HG03565 (cell line): ENCODE measurements around the gene LENG9.
"Not testable (repeated sequence)": the region's sequence is repeated elsewhere in the genome, so short reads cannot be mapped to it uniquely, and the experiment has no call there.

ENCODE experiments used
- ATAC-seq: cut with Tn5 transposase; IDR thresholded peaks from one replicate; pipeline ENCODE4 v1.9.1; 2021; ENCODE audit warnings: mild to moderate bottlenecking, moderate library complexity; ENCODE audit not compliant: unreplicated experiment

Gene LENG9

DNA sequence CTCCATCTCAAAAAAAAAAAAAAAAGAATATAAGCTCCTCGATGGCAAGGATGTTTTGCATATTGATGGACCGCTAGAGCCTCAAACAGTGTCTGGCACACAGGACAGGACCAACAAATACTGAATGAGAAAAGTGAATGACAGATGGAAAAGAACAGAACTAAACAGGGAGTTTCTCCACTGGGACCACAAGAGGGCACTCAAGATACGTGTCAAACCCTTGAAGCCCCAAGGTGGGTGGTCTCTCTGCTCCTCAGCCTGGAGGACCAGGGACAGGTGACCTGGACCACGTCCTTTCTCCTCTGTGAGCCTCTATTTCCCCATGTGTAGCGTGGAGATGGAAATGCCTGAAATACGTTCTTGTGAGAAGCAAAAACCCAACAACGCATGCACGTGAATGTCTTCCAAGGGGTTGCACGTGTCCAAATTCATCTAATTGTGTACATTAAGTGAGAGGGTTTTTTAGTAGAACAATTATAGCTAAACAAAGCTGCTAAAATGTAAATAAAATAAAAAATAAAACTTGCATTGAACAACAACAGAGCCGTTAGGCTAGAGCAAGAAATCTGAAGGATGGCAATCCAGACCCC lies 15.2 kb upstream of the LENG9 start:
- ATAC-seq, result no peak

DNA sequence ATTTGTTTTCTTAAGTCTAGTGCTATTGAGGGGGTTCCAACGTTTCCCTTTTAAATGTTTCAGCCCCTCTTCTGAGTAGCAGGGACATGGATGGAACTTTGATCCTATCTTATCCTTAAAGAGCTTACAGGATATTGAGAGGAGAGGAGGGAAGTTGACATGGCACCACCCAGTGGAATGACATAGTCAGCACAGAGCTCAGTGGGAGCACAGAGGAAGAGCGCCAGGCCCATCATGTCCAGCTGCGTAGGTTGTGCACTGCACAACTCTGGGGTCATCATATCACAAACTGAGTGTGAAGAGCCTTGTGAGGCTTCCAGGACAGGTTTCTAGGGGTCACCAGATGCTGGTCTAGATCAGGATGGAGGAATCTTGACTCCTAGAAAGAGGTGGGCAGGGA lies 14.1 kb upstream of the LENG9 start:
- no peak for ATAC-seq

DNA sequence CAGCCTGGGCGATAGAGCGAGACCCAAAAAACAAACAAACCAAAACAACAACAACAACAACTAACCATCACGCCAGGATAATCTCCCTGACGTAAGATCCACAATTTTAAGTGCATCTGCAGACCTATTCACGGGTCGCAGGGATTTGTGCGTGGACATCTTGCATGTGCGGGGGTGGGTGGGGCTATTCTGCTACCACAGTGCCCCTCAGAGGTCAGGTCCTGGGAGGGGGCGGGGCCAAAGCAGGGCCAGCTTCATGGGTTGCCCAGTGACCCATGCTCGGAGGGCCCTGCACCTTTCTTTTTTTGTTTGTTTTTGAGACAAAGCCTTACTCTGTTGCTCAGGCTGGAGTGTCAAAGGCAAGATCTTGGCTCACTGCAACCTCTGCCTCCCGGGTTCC lies 12.1 kb upstream of the LENG9 start:
- no peak for ATAC-seq

DNA sequence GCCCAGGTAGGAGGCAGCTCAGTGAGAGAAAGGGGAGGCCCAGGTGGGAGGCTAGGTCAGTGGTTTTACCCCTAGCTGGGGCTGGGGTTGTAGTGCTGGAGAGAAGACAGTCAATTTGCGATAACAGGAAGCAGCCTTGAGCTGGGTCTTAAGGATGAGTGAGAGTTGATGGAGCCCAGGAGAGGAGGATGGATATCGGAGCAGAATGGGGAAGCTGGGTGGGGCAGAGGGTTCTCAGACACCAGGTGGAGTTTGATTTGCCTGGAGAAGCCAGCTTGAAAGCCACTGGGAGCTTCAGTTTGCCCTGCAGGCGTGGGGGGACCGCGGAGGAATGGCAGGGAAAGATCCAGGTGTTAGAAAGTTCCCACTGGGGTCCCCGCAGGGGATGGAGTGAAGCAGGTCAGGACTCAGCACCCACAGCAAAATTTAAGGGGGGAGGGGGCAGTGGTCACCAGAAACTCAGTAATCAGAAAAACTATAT lies 10.4 kb upstream of the LENG9 start:
- ATAC-seq, result no peak

DNA sequence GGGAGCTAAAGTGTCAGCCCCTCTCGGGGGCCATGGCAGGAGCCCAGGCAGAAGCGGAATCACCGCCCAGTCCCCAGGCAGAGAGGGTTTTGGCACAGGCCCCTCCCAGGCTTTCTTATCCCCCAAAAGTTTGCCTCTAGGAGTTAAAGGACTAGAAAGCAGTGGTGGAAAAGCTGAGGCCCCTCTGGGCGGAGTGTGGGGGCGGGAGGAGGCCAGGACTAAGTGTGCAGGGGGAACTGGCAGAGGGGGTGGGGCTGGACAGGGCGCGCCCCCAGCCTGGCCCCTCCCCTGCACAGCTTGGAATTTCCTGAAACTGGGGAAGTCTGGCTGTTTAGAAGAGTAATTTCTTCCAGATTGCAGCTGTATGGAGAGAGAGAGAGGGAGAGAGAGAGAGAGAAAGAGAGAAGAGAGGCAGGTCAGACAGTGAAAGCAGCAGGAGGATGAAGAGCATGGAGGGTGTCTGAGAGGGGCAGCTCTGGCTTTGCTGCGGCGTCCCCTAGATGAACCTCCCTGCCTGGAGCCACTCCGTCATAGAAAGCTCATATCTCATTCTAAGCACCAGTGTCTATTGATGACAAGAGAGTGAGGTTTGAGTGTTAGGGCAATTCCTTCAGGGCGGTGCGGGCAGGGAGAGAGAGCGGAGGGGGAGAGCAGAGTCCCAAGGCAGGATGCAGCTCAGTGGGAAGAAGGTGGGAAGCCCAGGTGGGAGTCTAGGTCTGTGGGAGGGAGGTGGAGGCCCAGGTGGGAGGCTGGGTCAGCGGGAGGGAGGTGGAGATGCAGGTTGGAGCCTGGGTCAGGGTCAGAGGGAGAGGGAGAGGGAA lies 9.7 kb upstream of the LENG9 start, which contains the start of gene CDC42EP5:
TSS of gene CDC42EP5 (minus strand) at position 226 of the 821 bp plus-strand sequence. CDS start 7,749 bp downstream, outside the sequence.
- no peak for ATAC-seq

DNA sequence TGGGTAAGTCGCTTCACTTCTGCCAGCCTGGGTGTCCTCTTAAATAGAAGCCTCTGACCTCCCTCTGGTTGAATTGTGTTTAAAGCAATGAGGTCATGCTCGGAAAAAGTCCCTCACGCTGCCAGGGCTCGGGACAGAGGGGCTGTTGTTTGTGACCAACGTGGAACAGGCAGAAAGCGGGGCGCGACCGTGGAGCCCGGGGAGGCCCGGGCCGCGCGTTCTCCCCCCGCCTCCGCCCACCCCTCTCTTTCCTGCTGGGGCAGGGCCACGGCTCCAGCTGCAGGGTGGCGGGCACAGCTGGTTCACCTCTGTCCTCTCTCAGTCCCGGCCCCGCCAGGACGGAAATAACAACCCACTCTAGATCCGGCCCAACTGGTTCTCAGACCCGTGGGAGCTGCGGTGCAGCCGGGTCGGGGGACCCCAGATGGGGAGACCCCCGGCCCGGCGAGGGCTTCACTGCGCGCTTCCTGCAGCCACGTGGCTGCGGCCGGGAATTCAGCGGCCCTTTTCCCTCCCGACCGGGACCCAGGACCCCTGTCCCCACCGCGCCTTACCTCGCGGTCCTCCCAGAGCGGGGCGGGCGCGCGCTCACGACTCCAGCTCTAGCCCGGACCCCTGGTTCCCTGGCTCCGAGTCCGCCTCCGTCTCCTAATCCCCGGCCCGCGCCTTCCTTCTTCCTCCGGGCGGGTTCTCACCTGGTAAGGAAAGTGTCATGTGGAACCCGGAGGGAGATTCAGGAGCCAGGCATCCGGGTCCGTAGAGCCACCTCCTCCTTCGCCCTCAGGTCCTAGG lies 7.6 kb upstream of the LENG9 start:
- ATAC-seq, result no peak

DNA sequence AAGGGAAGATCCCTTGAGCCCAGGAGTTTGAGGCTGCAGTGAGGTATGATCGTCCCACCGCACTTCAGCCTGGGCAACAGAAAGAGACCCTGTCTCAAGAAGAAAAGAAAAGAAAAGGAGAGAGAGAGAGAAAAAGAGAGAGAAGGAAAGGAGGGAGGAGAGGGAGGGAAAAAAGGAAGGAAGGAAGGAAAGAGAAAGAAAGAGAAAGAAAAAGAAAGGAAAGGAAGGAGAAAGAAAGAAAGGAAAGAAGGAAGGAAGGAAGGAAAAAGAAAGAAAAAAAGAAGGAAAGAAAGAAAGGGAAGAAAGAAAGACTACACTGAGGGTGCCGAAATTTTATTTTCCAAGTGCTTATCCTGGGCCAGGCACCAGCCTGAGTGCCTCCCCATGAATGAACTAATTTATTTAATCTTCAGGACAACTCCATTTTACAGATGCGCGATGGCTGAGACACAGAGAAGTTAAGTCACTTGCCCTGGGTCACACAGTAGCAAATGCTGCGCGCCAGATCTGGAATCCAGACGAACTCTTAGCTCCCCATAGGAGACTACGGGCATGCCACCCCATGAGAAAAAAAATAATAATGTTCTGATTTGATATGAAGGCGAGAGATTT lies 6.8 kb upstream of the LENG9 start:
- no peak for ATAC-seq

DNA sequence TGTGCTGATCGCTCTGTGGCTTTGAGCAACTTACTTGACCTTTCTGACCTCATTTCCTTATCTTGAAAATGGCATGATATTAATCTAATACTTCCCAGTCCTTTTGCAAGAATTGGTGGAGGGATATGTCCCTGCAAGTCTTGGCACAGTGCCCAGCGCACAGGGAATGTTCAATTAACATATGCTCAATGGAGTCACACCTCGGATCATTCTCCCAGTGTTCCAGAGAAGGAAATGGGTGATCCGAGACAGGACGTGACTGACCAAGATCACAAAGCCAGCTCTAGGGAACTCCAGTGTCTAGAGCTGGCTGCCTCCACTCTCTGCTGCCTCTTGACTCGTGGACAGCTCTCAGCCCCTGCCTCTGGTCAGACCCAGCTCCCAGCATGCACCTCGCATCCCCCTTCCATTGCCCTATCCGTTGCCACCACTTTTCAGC lies 5.9 kb upstream of the LENG9 start:
- ATAC-seq, result no peak

DNA sequence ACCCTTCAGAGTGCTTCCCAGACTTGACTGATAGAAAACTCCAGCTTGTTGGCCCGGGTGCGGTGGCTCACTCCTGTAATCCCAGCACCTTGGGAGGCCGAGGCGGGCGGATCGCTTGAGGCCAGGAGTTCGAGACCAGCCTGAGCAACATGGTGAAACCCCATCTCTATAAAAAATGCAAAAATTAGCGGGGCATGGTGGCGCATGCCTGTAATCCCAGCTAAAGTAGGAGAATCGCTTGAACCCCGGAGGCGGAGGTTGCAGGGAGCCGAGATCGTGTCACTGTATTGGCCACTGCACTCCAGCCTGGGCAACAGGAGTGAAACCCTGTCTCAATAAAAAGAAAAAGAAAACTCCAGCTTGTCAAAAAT lies 2.5 kb upstream of the LENG9 start:
- not testable (repeated sequence) for ATAC-seq

DNA sequence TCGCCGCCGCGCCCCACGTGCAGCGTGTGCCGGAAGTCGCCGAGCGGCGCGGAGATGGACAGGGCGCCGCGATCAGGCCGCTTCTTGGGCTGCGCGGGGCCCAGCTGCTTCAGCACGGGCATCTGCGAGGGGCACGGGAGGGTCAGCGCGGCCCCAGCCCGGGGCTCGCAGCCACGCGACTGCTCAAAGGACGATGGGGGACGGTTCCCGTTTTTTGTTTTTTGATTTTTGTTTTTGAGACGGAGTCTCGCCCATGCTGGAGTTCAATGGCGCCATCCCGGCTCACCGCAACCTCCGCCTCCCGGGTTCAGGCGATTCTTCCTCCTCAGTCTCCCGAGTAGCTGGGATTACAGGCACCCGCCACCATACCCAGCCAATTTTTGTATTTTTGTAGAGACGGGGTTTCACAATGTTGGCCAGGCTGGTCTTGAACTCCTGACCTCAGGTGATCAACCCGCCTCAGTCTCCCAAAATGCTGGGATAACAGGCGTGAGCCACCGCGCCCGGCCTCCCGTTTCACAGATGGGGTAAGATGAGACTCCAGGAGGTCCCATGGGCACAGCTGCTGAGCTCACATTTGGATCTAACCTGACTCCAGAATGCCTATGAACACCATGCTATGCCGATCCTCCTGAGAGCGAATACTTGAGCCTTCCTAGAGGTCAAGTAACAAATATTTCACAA lies 2.0 kb upstream of the LENG9 start:
- ATAC-seq, result no peak

DNA sequence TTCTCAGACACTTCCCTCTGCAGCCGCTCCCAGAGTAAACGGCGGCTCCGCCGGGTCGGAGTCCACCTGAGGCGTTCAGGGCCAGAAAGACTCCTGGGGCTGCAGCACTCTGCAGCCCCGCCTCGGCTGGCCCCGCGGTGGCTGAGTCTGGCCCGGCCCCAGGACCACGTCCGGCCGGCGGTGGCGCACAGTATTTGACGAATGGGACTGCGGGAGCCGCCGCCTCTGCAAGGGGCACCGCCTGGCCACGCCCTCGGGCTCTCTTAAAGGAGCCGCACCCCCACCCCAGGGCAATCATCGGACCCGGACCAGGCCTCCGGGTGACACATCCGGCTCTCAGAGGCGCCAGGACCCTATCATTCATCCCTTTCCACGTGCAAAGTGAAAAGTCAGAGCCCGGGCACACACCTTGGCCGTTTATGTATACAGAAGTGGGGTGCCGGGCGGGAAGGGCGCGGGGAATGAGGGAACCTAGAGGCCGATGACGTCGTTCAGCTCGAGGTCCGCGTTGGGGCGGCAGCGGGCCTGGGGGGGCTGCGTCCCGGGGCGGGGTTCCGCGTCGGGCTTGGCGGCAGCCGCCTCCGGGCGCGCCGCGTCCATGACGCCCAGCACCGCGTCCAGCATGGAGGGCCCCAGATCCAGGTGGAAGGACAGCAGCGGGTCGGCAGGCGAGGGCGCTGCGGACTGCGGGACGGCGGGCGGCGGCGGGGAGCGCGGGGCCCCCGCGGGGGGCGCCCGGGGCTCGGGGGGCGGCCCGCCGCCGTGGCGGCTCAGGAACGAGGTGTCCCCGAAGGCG lies 1.2 kb upstream of the LENG9 start:
- peak; percentile 30 for ATAC-seq

DNA sequence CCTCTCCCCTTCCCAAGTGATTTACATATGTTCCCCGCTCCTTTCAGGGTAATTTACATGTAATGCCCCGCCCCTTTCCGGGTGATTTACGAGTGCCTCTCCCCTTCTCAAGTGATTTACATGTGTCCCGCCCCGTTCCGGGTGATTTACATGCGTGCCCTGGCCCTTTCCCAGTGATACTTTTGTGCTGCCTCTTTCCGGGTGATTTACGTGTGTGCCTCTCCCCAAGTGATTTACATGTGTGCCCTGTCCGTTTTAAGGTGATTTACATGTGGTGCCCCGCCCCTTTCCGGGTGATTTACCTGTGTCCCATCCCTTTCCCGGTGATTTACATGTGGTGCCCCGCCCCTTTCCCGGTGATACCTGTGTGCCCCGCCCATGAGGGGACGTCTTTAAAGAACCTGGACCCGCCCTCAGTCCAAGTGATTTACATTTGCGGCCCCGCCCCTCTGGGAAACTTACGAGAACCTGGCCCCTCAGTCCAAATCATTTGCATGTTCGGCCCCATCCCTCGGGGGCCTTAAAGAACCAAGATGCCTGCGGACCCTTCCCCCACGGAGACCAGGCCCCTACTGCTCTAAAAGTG lies 559 bp upstream of the LENG9 start:
- ATAC-seq, result peak; percentile 25

DNA sequence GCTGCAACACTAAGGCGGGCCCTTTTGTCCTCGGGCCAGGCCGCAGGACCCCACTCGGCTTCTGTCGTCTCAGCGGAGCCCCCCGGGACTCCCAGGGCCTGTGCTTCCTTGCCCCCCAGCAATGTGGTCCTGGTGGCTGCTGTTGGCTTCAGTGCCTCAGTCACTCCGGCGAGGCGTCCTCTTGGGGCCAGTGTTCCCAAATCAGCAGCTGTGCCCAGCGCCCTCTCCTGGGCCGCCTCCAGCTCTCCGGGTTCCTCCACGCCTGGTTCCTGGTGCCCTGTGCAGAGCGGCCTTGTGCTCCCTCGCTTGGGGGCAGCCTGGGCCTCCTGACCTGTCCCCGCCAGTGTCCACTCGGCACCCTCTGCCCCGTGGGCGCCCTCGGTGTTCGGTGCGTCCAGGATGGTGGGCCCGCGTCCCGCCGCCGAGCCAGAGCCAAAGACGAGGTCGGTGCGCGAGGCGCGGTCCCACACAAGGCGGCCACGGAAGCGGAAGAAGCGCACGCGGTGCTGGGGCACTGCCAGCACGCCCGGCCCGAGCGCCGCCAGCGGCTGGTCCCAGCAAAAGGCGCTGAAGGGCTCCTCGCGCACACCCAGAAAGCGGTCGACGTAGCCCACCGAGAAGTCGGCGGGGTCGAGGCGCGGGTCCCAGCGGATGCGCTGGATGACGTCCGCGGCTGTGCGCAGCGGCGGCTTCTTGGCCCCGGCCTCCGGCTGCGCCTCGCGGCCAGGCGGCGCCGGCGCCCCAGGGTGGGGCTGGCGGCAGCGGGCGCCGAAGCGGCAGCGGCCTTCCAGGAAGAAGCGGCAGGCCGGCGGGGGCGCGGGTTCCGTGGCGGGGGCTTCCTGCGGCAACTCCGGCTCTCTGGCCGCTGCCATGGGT lies 685 bp downstream of the LENG9 start:
- ATAC-seq, result peak; percentile 14

DNA sequence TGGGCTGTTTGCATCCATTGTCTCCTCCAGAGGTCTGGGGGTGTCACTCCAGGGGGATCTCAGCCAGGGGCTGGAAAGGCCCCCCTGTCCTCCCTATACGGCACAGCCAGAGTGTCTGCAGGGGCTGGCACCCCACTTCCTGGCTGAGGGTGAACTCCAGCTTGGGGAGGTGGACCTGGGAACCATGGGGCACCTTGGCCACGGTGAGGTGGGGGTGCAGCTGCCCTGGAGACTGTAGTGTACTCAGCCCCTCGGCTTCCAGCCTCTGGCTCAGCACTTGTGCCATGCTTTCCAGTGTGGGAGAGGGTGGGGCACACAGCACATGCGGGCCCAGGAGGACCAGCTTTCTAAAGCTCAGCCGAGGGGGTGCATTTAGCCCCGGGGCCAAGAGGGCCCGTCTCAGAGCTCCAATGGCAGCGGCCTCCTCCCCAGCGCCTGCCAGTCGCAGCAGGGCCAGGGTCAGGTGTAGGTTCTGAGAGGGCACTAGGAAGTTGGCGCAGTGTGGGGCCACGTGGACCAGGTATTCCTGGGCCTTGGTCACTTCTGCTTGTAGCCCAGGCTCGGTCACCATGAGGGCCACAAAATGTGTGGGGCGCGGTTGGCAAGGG lies 1.4 kb downstream of the LENG9 start:
- ATAC-seq, result no peak

DNA sequence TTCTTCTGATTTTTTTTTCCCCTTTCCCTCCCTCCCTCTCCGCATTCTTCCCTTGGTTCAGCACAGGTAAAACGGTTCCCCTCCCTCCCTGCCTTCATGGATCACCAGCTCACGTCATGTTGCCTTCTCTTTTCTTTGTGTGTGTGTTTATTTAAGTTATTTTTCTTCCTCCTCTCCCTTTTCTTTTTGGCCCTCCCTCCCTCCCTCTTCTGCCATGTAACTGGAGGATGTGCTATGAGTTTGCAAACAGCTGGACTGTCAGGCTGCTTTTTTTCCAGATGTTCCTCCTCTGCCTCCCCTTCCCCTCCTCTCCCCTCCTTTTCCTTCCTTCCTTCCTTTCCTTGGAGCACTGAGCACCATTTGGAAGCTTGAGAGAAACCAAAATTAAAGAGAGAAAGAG lies 2.0 kb downstream of the LENG9 start:
- no peak for ATAC-seq

DNA sequence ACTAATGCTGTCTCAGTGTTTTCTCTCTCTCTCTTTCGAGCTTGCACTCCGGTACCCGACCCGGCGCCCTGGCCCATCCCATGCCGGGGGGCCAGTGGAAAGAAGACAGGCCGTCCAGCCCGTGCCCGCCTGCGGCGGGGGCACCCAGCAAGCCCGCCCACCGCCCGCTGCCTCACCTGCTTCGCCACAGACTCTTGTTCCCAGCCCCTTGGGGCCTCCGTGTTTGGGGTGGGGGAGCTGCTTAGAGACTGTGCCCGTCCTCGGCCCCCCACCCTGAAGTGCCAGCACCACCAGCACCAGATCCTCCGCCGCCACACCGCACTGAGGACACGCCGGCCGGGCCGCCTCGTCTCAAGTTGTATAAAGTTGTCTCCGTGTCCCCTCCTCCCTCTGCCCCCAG lies 2.4 kb downstream of the LENG9 start:
- no peak for ATAC-seq

DNA sequence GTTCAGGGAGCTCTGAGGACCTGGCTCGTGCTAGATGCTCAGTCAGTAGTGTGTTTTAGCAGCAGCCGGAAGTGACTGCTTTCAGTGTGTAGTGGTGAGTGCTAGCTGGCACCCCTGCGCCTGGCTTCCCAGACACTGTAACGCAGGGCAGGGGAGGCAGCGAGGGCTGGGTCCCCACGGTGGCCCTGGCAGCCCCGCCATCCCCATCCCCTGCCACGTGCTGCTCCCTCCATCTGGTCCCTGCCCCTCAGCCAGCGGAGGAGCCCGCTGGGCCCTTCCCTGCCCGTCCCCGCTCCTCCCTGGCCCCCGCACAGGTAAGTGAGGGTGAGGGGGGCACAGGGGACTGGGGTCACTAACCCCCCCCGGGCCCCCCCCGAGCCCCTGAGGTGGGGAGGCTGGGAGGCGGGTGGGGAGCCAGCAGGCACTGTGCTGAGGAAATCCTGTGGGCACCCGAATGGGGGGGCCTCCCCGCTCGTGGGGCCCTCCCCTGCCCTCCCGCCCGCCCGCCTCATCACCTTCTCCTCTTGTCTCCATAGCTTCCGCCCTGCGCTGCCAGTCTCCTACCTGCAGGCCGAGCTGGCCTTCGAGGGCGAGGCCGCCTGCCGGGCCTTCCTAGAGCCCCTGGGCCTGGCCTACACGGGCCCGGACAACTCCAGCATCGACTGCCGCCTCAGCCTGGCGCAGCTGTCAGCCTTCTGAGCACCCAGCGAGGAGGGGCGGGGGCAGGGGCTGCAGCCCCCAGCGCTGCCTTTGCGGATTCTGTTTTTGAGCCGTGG lies 3.2 kb downstream of the LENG9 start:
- no peak for ATAC-seq
